Natural killer cell (primary cell): Measurements from ENCODE around the gene TRIM29. TPM values are rescaled to one million over a fixed set of nuclear protein-coding genes. Genes with fewer than 3 reads are reported as not detected.

Source experiments
- ATAC-seq, 3 donors: fragments of 150-1000 bp in 2 of 3; fragments of 200-7000 bp in 1 of 3; cut with Tn5 transposase; 1 replicate in 1 of 3; 2 replicates in 2 of 3; pipeline ENCODE4 v1.10.0; 2021; ENCODE audit warnings: mild to moderate bottlenecking in 2 of 3, moderate library complexity in 2 of 3
- DNase-seq, 2 donors: peaks; one replicate each; pipeline versions ENCODE4 v3.0.0 to v3.0.0-alpha.2; 2013 to 2021; ENCODE audit warnings: mixed read lengths in 1 of 2
- H3K27ac ChIP-seq: one replicate; pipeline ENCODE4 v1.5.1; 2013; ENCODE audit warnings: mild to moderate bottlenecking, low read length
- H3K27me3 ChIP-seq: one replicate; pipeline ENCODE4 v1.6.1; 2013; ENCODE audit warnings: low read length; ENCODE audit not compliant: control insufficient read depth, insufficient read depth
- H3K36me3 ChIP-seq: one replicate; pipeline ENCODE4 v1.6.1; 2013; ENCODE audit warnings: low read length; ENCODE audit not compliant: control insufficient read depth, insufficient read depth
- H3K4me1 ChIP-seq: one replicate; pipeline ENCODE4 v1.6.1; 2013; ENCODE audit warnings: low read length; ENCODE audit not compliant: control insufficient read depth, insufficient read depth
- H3K4me3 ChIP-seq: one replicate; pipeline ENCODE4 v1.5.1; 2013; ENCODE audit warnings: low read length
- H3K9me3 ChIP-seq: one replicate; pipeline ENCODE4 v1.6.1; 2013; ENCODE audit warnings: low read length; ENCODE audit not compliant: control insufficient read depth, insufficient read depth
- H3K27ac Mint-ChIP-seq, 2 donors: one replicate each; pipeline ENCODE4 v1.8.0; 2022; ENCODE audit warnings: mild to moderate bottlenecking in 2 of 2, mixed read lengths in 2 of 2, moderate library complexity in 1 of 2
- H3K27me3 Mint-ChIP-seq, 2 donors: one replicate each; pipeline ENCODE4 v1.8.0; 2022; ENCODE audit warnings: low read depth in 2 of 2, mixed read lengths in 2 of 2
- H3K36me3 Mint-ChIP-seq: one replicate; pipeline ENCODE4 v1.8.0; 2022; ENCODE audit warnings: mixed read lengths
- H3K4me1 Mint-ChIP-seq, 2 donors: one replicate each; pipeline ENCODE4 v1.8.0; 2022; ENCODE audit warnings: mixed read lengths in 2 of 2
- H3K4me3 Mint-ChIP-seq: one replicate; pipeline ENCODE4 v1.8.0; 2022; ENCODE audit warnings: mild to moderate bottlenecking, moderate library complexity, mixed read lengths
- H3K9me3 Mint-ChIP-seq, 2 donors: one replicate each; pipeline ENCODE4 v1.8.0; 2022; ENCODE audit warnings: mixed read lengths in 2 of 2
- WGBS: methylation state at CpG from one replicate; pipeline ENCODE4 v1.1.7; 2013; ENCODE audit warnings: missing lambda C conversion rate; ENCODE audit not compliant: insufficient coverage; 5-methylcytosine and 5-hydroxymethylcytosine counted together
- intact Hi-C: fragments of 100-400 bp; cut with micrococcal nuclease; formaldehyde crosslinking; loops from one replicate; pipeline ENCODE4 v1.14.2; 2022
- total RNA-seq, 4 donors: library from RNA; stranded (reverse); fragments of 120-200 nt in 1 of 4; gene quantifications; one replicate each; pipeline versions ENCODE4 v1.2.3 to v1.2.4, GENCODE V29; 2013 to 2022
- TF ChIP-seq, protein P1 (sequence below): fragments of 200-600 bp; IDR thresholded peaks from one replicate; pipeline ENCODE4 v1.8.0; 2022; ENCODE audit warnings: antibody characterized with exemption

TRIM29 gene
- total RNA-seq, 3 donors from 2014 or later (not counting 1 experiment from before 2014, with no cell fraction given): not detected

GRCh38 chr11:120102050-120102863 is 35.7 kb downstream of the TRIM29 start:
- H3K36me3 Mint-ChIP-seq: no peaks in the 10 kb centered on the region
- no peak overlapping the region for H3K27ac Mint-ChIP-seq
- ATAC-seq (no peak), DNase-seq (no peak)
- no peaks in the 10 kb centered on the region for H3K9me3 Mint-ChIP-seq
- H3K4me1 Mint-ChIP-seq: no peaks in the 10 kb centered on the region
- H3K4me3 Mint-ChIP-seq: no peak overlapping the region
- Histone ChIP-seq H3K27ac (no peak overlapping the region), H3K36me3 (no peaks in the 10 kb centered on the region), H3K4me1 (no peaks in the 10 kb centered on the region), H3K4me3 (no peak overlapping the region), H3K27me3 (no peaks in the 10 kb centered on the region), H3K9me3 (no peaks in the 10 kb centered on the region)
- intact Hi-C loops: no loop called here
- TF ChIP-seq, protein P1, sequence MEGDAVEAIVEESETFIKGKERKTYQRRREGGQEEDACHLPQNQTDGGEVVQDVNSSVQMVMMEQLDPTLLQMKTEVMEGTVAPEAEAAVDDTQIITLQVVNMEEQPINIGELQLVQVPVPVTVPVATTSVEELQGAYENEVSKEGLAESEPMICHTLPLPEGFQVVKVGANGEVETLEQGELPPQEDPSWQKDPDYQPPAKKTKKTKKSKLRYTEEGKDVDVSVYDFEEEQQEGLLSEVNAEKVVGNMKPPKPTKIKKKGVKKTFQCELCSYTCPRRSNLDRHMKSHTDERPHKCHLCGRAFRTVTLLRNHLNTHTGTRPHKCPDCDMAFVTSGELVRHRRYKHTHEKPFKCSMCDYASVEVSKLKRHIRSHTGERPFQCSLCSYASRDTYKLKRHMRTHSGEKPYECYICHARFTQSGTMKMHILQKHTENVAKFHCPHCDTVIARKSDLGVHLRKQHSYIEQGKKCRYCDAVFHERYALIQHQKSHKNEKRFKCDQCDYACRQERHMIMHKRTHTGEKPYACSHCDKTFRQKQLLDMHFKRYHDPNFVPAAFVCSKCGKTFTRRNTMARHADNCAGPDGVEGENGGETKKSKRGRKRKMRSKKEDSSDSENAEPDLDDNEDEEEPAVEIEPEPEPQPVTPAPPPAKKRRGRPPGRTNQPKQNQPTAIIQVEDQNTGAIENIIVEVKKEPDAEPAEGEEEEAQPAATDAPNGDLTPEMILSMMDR: no peak
- 86% methylated on average over 8 of the region's 8 CpGs for WGBS
- peaks cover 13 to 25% of the 10 kb centered on the region in 2 donors for H3K27me3 Mint-ChIP-seq

- Mint-ChIP-seq H3K4me1 (no peaks in the 10 kb centered on the region), H3K36me3 (no peaks in the 10 kb centered on the region), H3K4me3 (no peak overlapping the region), H3K27me3 (peaks cover 12 to 17% of the 10 kb centered on the region in 2 donors), H3K27ac (no peak overlapping the region), H3K9me3 (no peaks in the 10 kb centered on the region)
- TF ChIP-seq, protein P1: no peak
- intact Hi-C loops: no loop called here
- no peaks in the 10 kb centered on the region for H3K9me3 ChIP-seq
- DNase-seq (no peak), ATAC-seq (no peak)
- no peaks in the 10 kb centered on the region for H3K4me1 ChIP-seq
- 84% methylated on average over 14 of the region's 14 CpGs for WGBS
- H3K4me3 ChIP-seq: no peak overlapping the region
- no peaks in the 10 kb centered on the region for H3K36me3 ChIP-seq
- no peak overlapping the region for H3K27ac ChIP-seq
- no peaks in the 10 kb centered on the region for H3K27me3 ChIP-seq
Observed at GRCh38 chr11:120098503-120099020, 39.4 kb downstream of the TRIM29 start.

DNA sequence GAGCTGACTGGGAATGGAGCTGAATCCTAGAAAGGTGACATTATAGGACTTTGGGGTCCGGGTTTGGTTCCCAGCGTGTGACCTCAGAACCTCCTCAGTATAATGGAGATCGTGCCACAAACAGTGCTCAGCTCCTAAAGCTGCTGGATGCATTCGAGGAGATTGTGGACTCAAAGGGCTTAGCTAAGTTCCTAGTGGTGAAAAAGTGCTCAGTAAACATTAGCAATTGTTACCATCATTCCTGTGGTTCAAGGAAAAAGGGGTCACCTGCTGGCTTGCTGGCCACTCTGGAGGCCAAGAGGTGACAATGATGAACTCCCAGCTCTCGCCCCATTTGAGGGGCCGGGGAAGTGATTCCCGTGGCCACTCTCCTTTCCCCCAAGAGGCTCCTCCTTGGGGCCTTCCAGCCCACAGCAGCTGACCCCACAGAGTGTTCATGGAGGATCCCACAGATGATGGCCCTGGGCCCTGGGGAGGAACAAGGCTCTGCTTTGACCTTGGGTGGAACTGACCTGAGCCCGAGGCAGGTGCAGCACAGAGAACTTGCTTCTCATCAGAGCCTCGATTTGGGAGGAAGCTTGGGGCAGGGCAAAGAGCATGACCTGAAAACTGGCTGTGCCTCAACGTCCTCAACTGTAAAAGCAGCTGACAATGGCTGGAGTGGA is 40.1 kb downstream of the TRIM29 start:
- Mint-ChIP-seq H3K36me3 (no peaks in the 10 kb centered on the region), H3K9me3 (no peaks in the 10 kb centered on the region), H3K4me1 (no peaks in the 10 kb centered on the region), H3K27me3 (peaks cover 12 to 17% of the 10 kb centered on the region in 2 donors), H3K27ac (no peak overlapping the region), H3K4me3 (no peak overlapping the region)
- WGBS: 75% methylated on average over 9 of the region's 10 CpGs
- Histone ChIP-seq H3K27ac (no peak overlapping the region), H3K9me3 (no peaks in the 10 kb centered on the region), H3K36me3 (no peaks in the 10 kb centered on the region), H3K4me3 (no peak overlapping the region), H3K4me1 (no peaks in the 10 kb centered on the region), H3K27me3 (no peaks in the 10 kb centered on the region)
- TF ChIP-seq, protein P1: no peak
- DNase-seq: no peak
- no peak for ATAC-seq
- intact Hi-C loops: no loop called here
